A549 treated with Hydrocortisone at 1 μM for 4 hours (cell line): ENCODE measurements around the gene PPIF. TPM values are rescaled to one million over a fixed set of nuclear protein-coding genes. Genes with fewer than 3 reads are reported as not detected.

ENCODE experiments used
- total RNA-seq: library from RNA; stranded (reverse); fragments of 200-300 nt; extraction: Qiagen RNA extraction; gene quantifications from 5 replicates; pipeline ENCODE4 v1.2.3, GENCODE V29; 2022

PPIF gene
- 126 to 169 TPM (median 128 TPM) in 5 replicates for total RNA-seq

DNA sequence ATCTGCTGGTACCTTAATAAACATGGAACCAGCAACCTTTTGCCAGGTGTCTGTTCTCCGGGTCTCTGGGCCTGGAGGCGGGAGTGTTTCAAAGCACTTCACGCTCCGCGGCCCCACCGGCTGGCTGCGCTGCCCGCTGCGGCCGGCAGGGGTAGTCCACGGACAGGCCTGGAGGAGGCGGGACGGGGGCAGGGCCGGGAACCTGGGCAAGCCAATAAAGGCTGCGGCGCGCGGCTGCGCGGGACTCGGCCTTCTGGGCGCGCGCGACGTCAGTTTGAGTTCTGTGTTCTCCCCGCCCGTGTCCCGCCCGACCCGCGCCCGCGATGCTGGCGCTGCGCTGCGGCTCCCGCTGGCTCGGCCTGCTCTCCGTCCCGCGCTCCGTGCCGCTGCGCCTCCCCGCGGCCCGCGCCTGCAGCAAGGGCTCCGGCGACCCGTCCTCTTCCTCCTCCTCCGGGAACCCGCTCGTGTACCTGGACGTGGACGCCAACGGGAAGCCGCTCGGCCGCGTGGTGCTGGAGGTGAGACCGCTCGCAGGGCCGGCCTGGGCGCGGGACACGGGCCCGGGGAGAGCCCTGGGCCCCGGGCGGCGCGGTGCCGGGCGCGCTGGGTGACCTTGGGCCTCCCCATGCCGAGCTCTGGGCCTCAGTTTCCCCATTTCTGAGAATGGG is at the start of gene PPIF:
Gene PPIF, plus strand, starts transcription at position 244 of the 668 bp plus-strand sequence. Its CDS starts 80 bp downstream, at position 324.

Other genes with a start within 250 kb of the PPIF start
- gene ZCCHC24, start 98.2 kb downstream of the PPIF start, total RNA-seq: 2.6 to 4.0 TPM (median 3.6 TPM) in 5 replicates
- gene EIF5AL1, start 165.1 kb downstream of the PPIF start, total RNA-seq: 1.9 to 3.4 TPM (median 2.3 TPM) in 5 replicates
- not detected in 5 replicates for gene SFTPA2, start 212.9 kb downstream of the PPIF start, total RNA-seq